HG03135 (cell line): ENCODE results near the gene OBSCN.

ENCODE experiments used
- ATAC-seq: cut with Tn5 transposase; IDR thresholded peaks from one replicate; pipeline ENCODE4 v1.9.1; 2021; ENCODE audit warnings: mild to moderate bottlenecking, moderate library complexity; ENCODE audit not compliant: unreplicated experiment

OBSCN gene

GRCh38 chr1:228274452-228275178 is 66.8 kb downstream of the OBSCN start:
- no peak for ATAC-seq

DNA sequence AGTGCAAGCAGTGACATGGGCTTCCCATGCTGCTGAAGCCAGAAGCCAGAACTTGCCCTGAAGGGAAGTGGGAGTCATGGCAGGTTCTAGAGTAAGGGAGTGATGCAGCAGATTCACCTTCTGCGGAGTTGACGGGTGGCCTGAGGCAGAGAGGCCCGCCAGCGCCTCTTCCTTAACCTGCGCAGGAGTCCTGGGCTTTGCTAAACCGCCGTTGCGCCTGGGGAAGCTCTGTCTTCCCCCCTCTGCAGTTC is 67.3 kb downstream of the OBSCN start:
- ATAC-seq, result no peak

- ATAC-seq, result peak; percentile 60
These were observed 67.8 kb downstream of the OBSCN start for GRCh38 chr1:228275430-228276173.

DNA sequence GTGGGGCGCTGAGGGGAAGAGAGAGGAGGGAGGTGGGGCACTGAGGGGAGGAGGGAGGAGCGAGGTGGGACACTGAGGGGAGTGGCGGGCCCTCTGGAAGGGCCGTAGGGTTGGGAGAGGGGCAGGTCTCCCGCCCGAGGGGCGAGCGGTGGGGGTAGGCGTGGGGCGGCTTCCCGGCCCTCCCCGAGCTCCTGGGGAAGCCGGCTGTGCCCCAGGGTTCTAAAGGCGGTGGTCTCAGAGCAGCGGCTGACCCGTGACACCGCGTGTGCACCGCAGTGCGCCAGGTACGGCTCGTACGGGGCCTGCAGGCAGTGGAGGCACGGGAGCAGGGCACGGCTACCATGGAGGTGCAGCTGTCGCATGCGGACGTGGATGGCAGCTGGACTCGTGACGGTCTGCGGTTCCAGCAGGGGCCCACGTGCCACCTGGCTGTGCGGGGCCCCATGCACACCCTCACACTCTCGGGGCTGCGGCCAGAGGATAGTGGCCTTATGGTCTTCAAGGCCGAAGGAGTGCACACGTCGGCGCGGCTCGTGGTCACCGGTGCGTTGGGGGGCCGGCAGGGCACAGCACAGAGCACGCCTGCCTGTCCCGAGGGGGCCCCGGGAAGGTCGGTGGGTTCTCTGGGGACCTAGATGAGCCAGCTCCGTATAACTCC is 68.5 kb downstream of the OBSCN start:
- no peak for ATAC-seq

GRCh38 chr1:228276901-228277490 is 69.2 kb downstream of the OBSCN start:
- no peak for ATAC-seq

GRCh38 chr1:228277491-228278431 is 69.9 kb downstream of the OBSCN start:
- no peak for ATAC-seq

- ATAC-seq, result no peak
These were observed 70.6 kb downstream of the OBSCN start for GRCh38 chr1:228278432-228278941.

DNA sequence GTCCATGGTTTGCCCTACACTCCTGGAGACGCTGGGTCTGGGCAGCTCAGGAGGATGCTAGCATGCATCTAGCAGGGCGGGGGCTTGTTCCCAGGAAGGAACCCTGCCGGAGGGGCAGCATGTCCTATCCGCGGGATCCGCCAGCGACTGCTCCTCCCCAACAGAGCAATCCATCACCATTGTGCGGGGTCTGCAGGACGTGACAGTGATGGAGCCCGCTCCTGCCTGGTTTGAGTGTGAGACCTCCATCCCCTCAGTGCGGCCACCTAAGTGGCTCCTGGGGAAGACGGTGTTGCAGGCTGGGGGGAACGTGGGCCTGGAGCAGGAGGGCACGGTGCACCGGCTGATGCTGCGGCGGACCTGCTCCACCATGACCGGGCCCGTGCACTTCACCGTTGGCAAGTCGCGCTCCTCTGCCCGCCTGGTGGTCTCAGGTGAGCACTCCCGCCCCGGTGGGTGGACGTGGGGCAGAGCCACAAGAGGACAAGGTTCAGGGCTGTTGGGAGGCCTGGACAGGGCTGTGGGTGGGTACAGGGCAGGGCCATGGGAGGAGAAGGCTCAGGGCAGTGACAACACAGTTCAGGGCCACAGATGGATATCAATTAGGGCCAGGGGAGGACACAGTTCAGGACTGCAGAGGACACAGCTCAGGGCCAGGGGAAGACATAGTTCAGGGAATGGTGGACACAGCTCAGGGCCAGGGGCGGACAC is 71.3 kb downstream of the OBSCN start:
- no peak for ATAC-seq

GRCh38 chr1:228279722-228280105 is 71.9 kb downstream of the OBSCN start:
- ATAC-seq, result no peak

DNA sequence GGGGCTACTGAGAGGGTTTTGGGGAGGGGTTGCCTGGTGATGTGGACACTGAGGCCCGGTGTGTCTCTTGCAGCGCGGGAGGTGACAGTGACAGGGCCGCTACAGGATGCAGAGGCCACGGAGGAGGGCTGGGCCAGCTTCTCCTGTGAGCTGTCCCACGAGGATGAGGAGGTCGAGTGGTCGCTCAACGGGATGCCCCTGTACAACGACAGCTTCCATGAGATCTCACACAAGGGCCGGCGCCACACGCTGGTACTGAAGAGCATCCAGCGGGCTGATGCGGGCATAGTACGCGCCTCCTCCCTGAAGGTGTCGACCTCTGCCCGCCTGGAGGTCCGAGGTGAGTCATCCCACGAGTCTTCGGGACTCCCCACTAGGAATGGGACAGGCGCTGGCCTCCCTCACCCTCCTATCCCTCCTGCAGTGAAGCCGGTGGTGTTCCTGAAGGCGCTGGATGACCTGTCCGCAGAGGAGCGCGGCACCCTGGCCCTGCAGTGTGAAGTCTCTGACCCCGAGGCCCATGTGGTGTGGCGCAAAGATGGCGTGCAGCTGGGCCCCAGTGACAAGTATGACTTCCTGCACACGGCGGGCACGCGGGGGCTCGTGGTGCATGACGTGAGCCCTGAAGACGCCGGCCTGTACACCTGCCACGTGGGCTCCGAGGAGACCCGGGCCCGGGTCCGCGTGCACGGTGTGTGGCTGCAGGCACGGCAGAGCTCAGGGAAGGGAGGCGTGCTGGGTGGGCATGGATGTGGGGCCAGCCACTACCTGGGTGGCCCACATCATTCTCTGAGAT is 72.5 kb downstream of the OBSCN start:
- ATAC-seq, result no peak

GRCh38 chr1:228280961-228281591 is 73.2 kb downstream of the OBSCN start:
- ATAC-seq, result no peak

- ATAC-seq, result no peak
These were observed 73.9 kb downstream of the OBSCN start for GRCh38 chr1:228281631-228282328.

DNA sequence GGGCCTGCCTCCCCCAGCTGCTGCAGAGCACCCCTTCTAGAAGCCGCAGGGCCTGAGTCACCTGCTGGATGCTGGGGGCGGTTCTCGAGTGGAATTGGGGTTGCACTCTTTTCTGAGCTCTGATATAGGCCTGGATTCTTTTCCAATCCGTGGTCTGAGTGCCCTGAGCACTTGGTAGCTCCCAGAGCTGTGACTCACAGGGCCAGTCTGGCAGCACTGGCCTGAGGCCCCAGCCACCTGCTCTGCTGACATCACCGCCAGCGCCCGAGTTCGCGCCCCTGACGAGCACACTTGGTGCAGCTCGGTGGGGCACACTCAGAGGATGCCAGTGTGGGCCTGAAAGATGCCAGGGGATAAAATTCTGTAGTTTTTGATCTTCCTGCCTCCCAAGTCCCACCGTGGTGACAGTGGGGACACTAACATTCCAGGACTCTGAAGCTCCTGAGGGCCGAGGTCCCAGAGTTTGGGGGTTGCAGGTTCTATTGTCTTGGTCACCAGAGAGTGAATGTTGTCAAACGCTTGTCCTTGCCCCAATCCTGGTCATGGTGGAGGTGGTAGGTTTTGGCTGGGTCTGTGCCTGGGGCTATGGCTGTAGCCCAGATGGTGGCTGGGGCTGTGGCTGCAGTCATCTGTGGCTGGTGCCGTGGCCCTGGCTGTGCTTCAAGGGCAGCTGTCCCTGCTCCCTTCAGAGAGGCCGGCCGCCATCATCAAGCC is 74.6 kb downstream of the OBSCN start:
- no peak for ATAC-seq

GRCh38 chr1:228283043-228283371 is 75.2 kb downstream of the OBSCN start:
- no peak for ATAC-seq

DNA sequence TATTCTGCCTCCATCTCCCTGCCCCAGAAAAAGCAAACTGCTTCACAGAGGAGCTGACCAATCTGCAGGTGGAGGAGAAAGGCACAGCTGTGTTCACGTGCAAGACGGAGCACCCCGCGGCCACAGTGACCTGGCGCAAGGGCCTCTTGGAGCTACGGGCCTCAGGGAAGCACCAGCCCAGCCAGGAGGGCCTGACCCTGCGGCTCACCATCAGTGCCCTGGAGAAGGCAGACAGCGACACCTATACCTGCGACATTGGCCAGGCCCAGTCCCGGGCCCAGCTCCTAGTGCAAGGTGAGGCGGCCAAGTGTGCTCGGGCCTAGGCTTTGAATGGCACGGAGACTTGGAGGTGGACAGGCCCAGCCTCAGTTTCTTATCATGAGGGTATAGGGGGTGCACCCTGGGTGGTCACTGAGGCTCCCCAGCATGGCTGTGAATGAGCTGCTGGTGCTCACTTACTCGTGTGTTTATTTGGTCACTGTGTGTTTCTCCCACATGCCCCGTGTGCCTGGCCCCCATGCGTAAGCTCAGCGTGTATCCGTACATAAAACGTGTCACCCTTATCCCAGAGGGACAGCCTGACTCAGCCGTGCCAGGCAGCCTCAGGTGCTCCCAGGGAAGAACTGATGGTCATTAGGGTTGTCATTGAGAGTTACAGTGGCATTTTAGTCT is 75.8 kb downstream of the OBSCN start:
- ATAC-seq, result no peak

GRCh38 chr1:228284148-228284495 is 76.3 kb downstream of the OBSCN start:
- ATAC-seq, result no peak

DNA sequence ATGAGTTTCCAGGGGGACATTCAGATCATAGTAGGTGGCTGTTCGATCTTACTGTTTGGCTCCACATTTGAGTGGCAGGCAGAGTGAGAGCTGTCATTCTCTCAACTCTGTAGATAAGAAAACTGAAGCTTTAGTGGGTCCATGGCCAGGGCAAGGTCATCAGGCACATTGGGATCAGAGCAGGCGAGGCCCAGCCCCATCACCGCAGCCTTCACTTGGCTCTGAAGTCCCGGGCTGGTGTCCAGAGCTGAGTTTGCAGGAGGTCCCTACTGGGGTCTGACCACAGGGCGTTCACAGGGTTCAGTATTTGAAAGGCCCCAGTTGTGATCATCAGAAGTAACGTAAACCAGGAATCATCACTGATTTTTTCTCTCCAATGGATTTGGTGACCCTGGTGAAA is 76.7 kb downstream of the OBSCN start:
- ATAC-seq, result no peak
